ENCODE measurements around the gene NAA30. TPM values are rescaled to one million over a fixed set of nuclear protein-coding genes. Genes with fewer than 3 reads are reported as not detected.

Gene NAA30
- total and polyA plus RNA-seq, 2 of the 8 experiments (the other 6 are each of a cell fraction or from before 2014, with no cell fraction given): 4.2 to 21.9 TPM

DNA sequence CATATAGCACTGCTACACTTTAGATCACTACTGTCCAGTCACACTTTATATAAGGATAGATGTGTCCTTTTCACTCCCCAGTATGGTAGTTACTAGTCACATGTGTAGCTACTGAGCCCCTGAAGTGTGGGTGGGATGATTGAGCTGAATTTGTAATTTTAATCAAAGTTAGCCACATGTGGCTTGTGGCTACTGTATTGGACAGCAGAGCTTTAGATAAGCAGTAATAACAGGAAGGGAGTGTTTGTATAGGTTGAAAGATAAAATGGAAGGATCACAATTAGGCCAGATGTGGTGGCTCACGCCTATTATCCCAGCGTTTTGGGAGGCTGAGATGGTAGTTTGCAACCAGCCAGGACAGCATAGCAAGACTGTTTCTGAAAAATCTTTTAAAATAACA lies 23.5 kb downstream of the NAA30 start:
- H3K27me3 ChIP-seq (replicated peaks in 1 of 4; ENCODE audit: control insufficient read depth in 3 of 4, extremely low read depth in 1 of 4, insufficient read depth in 3 of 4, low read length in 3 of 4): no peaks in the 10 kb centered on the region
- H3K9ac ChIP-seq (replicated peaks in 1 of 4; ENCODE audit: extremely low read depth in 1 of 4, low read depth in 3 of 4, low read length in 3 of 4): no peak overlapping the region; a peak in 1 of 7 replicates
- H3K36me3 ChIP-seq (ENCODE audit: control insufficient read depth in 2 of 4, insufficient read depth in 4 of 4, low read length in 3 of 4): peaks cover 5 to 21% (median 5%) of the 10 kb centered on the region in 4 experiments; a peak in 3 of 8 replicates
- H3K56ac ChIP-seq (replicated peaks; ENCODE audit: insufficient read length, low read depth, low read length): no peak overlapping the region
- no peak overlapping the region for H4K91ac ChIP-seq (replicated peaks; ENCODE audit: insufficient read length, low read length)
- no peak overlapping the region for H4K8ac ChIP-seq (ENCODE audit: extremely low read depth, insufficient read depth, low read length)
- H2BK12ac ChIP-seq (ENCODE audit: low read depth, low read length): no peak overlapping the region
- no peak overlapping the region for H3K27ac ChIP-seq (ENCODE audit: low read depth, low read length)
- H3K4ac ChIP-seq (replicated peaks; ENCODE audit: insufficient read length, low read depth, low read length): no peak overlapping the region
- no peak overlapping the region for H3K18ac ChIP-seq (ENCODE audit: extremely low read depth, low read length)
- no peaks in the 10 kb centered on the region for H3K4me1 ChIP-seq (replicated peaks in 1 of 4; ENCODE audit: control insufficient read depth in 3 of 4, insufficient read depth in 4 of 4, low read length in 3 of 4)
- H4K20me1 ChIP-seq (replicated peaks in 1 of 2; ENCODE audit: control insufficient read depth in 1 of 2, insufficient read depth in 2 of 2, low read length in 2 of 2): peaks cover 0 to 3% of the 10 kb centered on the region in 2 experiments
- H2BK15ac ChIP-seq (ENCODE audit: low read length): no peak overlapping the region
- DNase-seq (ENCODE audit: low read depth in 1 of 2, low spot score in 2 of 2): no peak
- H3K23me2 ChIP-seq (ENCODE audit: low read depth, low read length): no peaks in the 10 kb centered on the region
- no peaks in the 10 kb centered on the region for H3K79me2 ChIP-seq (ENCODE audit: control insufficient read depth in 1 of 2, insufficient read depth in 2 of 2, low read length in 2 of 2)
- TF ChIP-seq GTF2F1 (IDR thresholded peaks at IDR 0.05; ENCODE audit: borderline replicate concordance, low read depth, low read length): no peak
- TF ChIP-seq TAF1 (IDR thresholded peaks at IDR 0.05; ENCODE audit: low read depth, low read length): no peak
- TF ChIP-seq BRCA1 (IDR thresholded peaks at IDR 0.05; ENCODE audit: low read depth, low read length): no peak
- TF ChIP-seq SRF (IDR thresholded peaks at IDR 0.05; ENCODE audit: low read depth, low read length): no peak
- TF ChIP-seq JUN (IDR thresholded peaks at IDR 0.05; ENCODE audit: low read depth, low read length): no peak
- no peak for TF ChIP-seq ZNF274 (IDR thresholded peaks at IDR 0.05; ENCODE audit: borderline replicate concordance, extremely low read depth, low read length)
- no peak for TF ChIP-seq RXRA (IDR thresholded peaks at IDR 0.05; ENCODE audit: insufficient read depth, low read depth, low read length)
- TF ChIP-seq CEBPB (IDR thresholded peaks at IDR 0.05; ENCODE audit: low read depth, low read length): no peak
- TF ChIP-seq NRF1 (IDR thresholded peaks at IDR 0.05; ENCODE audit: low read depth, low read length): no peak
- no peak for TF ChIP-seq CREB1 (IDR thresholded peaks at IDR 0.05)
- TF ChIP-seq SAP30 (IDR thresholded peaks at IDR 0.05; ENCODE audit: insufficient read depth, insufficient replicate concordance, low read length): no peak
- no peak for TF ChIP-seq NANOG (IDR thresholded peaks at IDR 0.05; ENCODE audit: insufficient read depth, low read depth, low read length, poor library complexity, severe bottlenecking)
- TF ChIP-seq EZH2 (IDR thresholded peaks at IDR 0.05; ENCODE audit: low read depth, low read length, severe bottlenecking): no peak
- no peak overlapping the region for H2AFZ ChIP-seq (ENCODE audit: low read length)
- 97% methylated on average over 2 of the region's 2 CpGs; no CpG with 5 or more reads in 1 of the 2 experiments for WGBS, 2 experiments (ENCODE audit: extremely low coverage in 1 of 2, insufficient coverage in 1 of 2, insufficient read length in 1 of 2, insufficient replicate concordance in 2 of 2, low coverage in 1 of 2, low lambda C conversion rate in 2 of 2, missing lambda C conversion rate in 1 of 2)
- no peak for FAIRE-seq
- no peak overlapping the region for H2AK5ac ChIP-seq (ENCODE audit: low read depth, low read length)
- no peak overlapping the region for H3K4me3 ChIP-seq (ENCODE audit: extremely low read depth in 1 of 4, insufficient read depth in 2 of 4, low read depth in 3 of 4, low read length in 4 of 4)
- ChIA-PET POLR2A (ENCODE audit: partially characterized antibody) (interaction anchor here (1.3 kb wide), 1 partner anchor 12 kb away, joined by 3 read pairs; no protein-coding TSS in a partner anchor), CTCF (ENCODE audit: partially characterized antibody) (no interaction called here)
- no peaks in the 10 kb centered on the region for H3K79me1 ChIP-seq (ENCODE audit: low read depth, low read length)
- no peak overlapping the region for H3K4me2 ChIP-seq (ENCODE audit: insufficient read depth in 1 of 2, low read depth in 2 of 2, low read length in 2 of 2)
- no peak overlapping the region for H4K5ac ChIP-seq (ENCODE audit: insufficient read length, low read depth, low read length)
- H2BK120ac ChIP-seq (replicated peaks; ENCODE audit: low read depth, low read length): no peak overlapping the region
- no peaks in the 10 kb centered on the region for H3K9me3 ChIP-seq (ENCODE audit: insufficient read depth in 2 of 2, low read depth in 1 of 2, low read length in 1 of 2)
- H2BK5ac ChIP-seq (ENCODE audit: low read depth, low read length): no peak overlapping the region
- H3K14ac ChIP-seq (ENCODE audit: insufficient read length): no peak overlapping the region
- H2BK20ac ChIP-seq (ENCODE audit: low read length): no peak overlapping the region
- H3K23ac ChIP-seq (ENCODE audit: insufficient read length): no peak overlapping the region

Measured in H1 (cell line).